GM21723 (cell line): Measurements from ENCODE around the gene GABRR1.
"Not testable (repeated sequence)": the region's sequence is repeated elsewhere in the genome, so short reads cannot be mapped to it uniquely, and the experiment has no call there.

Experiments
- ATAC-seq: cut with Tn5 transposase; IDR thresholded peaks from one replicate; pipeline ENCODE4 v1.9.1; 2021; ENCODE audit warnings: mild to moderate bottlenecking, moderate library complexity; ENCODE audit not compliant: unreplicated experiment

The GABRR1 gene

DNA sequence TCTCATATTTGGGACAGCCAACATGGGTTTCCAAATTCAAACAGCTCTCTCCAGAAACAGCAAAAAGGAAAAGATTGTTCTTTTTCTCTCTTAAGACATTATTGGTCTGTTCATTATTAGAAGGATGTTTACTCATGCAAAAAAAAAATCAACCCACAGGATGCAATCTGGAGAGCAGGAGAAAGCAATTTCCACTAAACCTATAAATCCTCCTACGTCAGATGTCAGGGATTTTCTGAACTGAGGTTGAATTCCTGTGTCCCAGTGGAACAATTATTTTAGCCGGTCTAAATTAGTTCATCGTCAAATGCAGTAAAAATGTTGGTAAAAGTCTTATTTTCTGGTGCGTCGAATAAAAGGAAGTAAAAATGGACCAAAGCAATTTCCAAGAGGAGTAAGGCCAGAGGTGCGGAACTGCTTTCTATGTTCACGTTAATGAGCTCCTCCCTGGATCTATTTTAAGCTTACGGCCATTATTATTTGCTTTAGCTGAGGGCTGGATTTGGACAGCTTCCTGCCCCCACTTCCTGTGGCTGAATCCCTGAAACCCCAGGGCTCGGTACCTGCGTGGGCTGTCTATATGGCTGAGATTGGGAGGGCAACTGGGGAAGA is at the start of gene GABRR1:
GABRR1 (minus strand) TSS at position 60 of the 612 bp plus-strand sequence; CDS start at position 24, 36 bp downstream.
- ATAC-seq, result no peak

DNA sequence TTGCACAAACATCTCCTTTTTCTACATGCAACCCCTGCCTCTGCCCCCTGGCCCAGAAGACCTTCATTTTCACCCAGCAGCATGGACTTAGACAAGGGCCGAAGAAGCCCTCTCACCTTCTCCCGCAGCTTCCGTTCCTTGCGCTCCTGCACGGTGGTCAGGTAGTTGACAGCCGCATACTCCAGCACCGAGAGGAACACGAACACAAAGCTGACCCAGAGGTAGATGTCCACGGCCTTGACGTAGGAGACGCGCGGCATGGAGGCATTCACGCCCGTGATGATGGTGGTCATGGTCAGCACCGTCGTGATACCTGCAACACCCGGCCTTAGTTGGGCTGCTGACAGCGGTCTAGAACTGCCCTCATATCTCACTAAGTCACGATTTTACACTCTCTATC is 47.1 kb upstream of the GABRR1 start:
- no peak for ATAC-seq

DNA sequence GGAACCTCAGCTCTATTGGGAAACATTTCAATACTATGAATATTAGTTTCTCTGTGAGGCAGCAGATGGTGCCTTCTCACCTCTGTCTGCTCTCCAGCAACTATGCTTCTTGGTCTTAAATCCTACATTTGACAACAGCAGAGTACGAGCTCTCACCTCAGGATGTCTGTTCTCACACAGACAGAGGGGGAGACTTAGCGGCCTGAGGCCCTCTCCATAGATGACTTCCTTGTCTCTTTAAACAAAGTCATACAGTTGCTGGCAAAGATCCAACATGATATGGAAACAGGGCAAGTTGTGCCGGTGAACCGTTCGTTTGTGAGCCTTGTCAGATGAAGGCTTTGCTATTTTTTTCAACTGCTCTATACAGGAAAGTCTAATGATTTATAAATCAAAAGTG is 43.7 kb upstream of the GABRR1 start:
- ATAC-seq, result no peak

DNA sequence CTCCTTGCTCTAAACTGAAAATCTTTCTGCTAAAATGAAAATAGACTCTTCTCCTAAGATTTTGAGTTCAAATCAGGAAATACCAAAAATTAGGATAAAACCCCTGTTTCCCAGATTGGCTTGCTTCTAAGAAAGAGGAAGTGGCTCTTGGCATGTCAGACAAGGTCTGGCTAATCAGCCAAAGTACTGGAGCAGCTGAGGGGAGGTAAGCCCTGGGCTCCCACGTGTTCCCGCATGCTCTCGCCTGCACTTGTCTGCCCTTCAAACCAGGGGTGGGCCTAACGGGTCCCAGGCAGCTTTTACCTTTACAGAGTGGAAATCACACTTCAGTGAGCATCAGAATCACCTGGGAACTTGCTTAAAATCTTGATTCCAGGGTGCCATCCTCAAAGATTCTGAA is 43.2 kb upstream of the GABRR1 start:
- ATAC-seq, result no peak

DNA sequence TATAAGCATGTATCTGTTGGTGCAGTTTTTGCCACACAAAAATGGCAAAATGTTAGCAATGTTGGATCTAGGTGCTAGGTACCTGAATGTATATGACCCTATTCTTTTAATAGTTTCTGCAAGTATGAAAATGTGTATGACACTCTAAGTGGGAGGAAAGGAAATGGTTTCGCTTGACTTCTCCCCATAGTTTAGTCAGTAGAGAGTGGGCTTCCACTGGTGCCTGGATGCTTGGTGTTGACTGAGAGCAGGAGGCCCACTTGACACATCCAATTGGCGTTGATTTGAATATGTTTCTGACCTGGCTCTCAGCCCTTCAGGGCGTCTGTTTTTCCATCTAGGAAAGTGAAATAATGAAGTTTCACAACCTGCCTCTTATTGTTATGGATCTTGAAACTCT is 41.8 kb upstream of the GABRR1 start:
- no peak for ATAC-seq

DNA sequence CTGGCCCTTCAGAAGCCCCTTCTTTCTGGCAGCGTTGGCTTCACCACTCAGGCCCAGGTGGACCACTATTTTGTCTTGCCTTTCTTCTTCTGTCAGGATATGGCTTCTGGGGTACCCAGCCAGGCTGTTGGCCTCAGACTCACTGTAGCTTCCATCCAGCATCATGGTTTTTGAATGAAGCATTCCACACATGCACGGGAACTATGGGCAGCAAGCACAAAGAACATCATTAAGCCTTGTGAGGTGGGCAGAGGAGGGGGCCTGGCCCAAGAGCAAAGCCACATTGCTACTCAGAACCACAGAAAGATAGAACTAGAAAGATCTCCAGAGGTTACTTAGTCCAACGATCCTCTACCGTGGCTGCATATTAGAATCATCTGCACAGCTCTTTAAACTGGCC is 40.6 kb upstream of the GABRR1 start:
- ATAC-seq, result no peak

DNA sequence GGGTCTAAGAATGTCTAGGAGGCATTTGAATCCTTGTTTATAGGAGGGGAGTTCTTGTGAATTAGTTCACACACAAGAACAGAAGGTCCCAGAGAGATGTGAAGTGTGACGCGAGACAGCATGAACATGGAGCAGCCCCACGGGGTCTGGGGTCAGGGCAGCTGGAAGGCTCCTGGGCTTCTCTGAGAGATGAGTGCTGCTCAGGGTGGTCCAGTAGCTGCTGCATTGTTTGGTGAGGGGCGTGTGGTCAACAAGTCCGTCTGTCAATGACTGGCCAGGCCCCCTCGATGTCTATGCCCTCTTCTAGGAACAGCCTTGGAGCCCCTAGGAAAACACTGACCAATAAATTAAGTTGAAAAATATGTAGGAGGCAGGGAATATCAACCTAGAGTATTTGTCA is 40.2 kb upstream of the GABRR1 start:
- no peak for ATAC-seq

DNA sequence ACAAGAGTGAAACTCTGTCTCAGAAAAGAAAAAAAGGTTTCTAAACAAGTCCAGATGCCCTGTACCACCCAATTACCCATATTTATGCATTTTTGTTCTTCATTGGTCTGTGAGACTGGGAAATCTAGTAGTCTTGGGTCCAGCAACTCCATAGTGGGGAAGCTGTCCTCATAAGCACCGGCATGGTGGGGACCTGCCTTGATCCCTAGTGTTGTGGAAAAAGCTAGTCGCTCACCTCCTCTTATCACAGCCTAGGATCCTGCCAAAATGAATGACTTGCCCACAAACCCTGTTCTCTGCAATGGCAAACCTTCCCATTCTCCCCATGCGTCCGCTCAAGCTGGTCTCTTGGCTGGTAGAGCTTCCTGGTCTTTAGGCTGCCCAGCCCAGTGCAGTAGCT is 38.3 kb upstream of the GABRR1 start:
- ATAC-seq, result no peak

DNA sequence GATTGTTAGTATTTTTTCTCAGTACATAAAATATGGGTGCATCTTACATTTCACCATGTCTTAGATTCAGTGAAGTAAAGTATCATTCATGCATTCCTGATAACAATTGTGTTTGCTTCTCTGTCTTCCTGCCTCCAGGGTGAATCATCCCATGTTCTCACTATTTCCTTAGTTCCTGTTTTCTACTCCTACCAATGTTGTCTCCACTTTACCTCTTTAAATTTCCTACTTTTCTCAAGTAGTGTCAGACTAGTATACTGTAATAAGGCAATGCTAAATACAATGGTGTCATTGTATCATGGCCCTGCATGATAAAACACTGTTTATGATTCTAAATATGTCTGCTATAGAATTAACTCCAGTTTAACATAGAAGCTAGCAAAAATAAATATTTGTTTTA is 37.4 kb upstream of the GABRR1 start:
- no peak for ATAC-seq

DNA sequence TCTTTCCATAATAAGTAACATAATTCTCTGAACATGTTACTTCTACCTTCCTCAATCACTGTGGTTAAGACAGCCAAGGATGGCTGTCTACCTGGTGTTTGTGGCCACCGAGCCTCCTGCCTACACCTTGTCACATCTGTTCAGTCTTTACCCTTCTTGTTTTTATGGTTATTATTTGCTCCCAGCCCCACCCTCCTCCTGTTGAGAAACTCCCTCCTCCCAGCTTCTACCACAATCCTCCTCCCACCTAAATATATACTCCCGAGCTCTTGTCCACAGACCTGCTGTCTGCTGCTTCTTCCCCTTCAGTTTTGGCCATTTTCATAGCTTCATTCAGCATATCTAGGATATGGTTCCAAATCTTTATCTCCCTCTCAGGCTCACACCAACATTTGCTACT is 35.7 kb upstream of the GABRR1 start:
- no peak for ATAC-seq

DNA sequence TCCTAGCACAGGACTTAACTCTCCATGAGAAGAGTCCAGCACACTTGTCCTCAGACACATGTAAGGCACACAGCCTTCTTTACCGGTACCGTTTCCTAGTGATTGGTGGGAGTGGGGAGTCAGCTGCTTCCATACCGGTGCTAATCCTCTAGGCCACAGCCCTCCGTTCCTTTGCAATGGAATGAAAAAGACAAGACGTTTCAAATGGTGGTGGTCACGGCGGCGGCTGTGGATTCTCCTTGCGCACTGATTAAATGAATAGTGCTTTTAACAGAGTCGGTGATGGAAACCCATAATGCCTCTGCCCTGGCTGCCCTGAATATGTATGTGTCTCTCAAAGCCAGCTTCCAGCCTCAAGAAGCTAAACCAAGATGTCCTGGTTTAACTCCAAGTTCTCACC is 34.8 kb upstream of the GABRR1 start:
- ATAC-seq, result no peak

DNA sequence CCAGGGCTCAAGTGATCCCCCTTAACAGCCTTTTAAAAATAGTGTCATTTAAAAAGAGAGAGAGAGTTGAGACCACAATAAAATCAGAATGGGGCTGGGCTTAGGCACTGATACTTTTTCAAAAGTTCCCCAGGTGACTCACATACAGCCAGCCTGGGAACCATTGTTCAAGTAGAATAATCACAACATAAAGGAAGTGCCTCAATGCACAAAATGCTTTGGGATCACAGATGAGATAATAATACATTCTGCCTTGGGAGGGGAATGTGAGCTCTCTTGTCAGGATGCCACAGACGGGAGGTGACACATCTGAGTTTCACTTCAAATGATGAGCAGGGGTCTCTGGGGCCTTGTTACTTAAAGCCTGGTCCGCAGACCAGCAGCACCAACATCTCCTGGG is 34.0 kb upstream of the GABRR1 start:
- no peak for ATAC-seq

DNA sequence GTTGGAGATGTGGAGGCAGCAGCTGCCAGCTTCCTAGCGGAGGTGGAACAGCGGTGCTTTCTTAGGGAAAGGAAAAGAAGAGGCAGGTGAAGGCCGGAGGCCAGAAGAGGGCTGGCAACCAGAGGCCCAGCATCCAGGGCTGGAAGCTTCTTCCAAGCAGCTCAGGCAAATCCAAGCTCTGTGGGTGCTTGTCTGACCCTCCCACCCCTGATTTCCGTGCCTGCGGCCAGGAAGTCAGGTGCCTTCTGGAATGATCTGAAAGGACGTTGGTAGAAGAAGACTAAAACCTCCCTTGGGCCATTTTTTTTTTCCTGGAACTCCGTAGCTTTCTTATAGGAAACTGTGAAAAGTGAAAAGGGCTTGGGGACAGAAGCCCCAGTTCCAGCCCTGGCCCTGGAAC is 33.1 kb upstream of the GABRR1 start:
- ATAC-seq, result no peak

DNA sequence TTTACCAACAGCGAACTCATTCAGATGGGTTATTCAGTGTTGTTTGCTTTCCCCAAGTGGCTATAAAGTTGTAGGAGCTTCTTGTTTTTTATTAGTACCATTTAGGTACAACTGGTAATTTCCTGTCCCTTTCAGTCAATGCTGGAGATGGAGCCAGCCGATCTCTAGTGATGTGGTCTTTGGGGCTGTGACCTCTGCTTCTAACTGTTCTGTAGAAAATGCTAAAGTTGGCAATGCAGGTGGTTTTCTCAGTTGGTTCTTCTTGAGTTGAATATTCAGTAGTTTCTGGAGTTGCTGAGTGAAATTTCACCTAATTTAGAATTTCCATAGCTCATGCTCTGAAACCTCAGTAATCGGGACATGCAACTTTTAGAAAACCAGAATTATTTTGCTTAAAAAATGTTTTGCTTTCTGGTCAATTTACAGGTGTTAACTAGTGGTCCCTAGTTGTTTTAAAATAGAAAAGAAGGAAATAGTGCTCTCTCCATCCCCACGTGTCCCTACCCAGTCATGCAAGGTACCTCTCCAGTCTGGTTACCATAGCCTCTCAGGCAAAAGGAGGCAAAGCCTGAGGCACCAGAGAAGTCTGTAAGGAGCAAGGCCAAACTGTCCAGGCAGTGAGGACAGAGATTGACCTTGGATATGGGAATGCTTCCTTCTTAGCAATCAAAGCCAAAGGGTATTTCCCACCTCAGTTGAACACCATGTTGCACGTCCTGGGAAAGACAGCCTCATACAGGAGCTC is 27.3 kb upstream of the GABRR1 start:
- peak; percentile 63 for ATAC-seq

DNA sequence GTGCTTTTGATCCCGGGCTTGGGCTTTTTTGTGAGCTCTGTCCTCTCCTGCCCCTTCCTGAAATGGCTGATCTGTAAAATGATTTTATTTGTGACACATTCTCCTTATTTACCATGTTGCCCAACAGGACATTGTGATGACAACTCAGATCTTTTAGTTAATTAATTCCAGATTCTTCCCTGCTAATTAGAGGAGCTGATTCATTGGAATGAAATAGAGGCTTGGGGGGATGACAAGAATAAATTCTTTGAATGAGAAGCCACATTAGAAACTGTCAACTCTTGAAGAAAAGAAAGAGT is 26.1 kb upstream of the GABRR1 start:
- ATAC-seq, result no peak

DNA sequence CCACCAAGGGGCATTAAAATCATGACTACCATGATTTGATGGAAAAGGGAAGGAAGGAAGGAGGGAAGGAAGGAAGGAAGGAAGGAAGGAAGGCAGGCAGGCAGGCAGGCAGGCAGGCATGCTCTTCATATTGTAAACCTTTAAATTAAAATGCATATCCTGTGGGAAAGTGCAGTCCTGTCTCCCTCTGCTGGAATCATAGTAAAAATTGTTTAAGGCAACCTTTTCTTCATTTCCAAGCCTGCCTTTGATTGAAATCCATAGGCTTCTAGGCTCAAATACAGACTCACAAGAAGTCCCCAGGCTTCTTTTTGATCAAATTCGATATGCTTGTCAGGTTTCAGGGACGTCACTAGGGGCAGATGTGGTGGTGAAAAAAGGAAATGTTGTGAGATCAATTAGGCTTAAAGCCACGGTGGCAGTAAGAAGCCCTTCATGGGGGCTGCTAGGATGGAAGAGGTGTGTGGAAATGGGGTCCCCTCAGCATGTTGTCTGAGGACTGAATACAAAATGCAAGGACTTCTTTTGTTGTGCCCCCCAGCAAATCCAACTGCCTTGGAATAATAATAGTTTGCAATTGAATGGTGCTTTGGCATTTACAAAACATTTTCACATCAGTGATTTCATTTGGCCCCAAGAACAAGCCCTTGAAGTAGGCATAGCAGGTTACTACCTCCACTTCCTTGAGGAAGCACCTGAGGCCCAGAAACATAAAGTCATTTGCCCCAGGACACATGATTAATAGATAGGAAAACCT is 25.6 kb upstream of the GABRR1 start:
- ATAC-seq, result no peak

DNA sequence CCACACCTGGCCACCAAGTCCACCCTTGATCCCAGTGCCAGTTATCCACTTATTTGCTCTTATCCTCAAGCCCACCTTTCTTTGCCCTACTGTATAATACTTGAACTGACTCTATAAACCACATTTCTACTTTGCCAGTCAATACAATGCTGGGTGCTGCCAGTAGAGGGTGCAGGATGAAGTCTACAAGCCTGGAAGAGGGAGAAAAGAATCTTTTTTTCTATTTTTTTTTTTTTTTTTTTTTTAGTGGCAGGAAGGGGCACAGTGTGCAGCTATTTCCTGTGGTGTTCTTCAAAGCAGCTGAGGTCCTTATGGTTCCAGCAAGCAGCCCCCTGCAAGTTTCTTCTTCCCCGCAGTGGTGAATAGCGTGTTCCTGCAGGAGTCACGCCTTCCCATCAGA is 22.2 kb upstream of the GABRR1 start:
- peak; percentile 50 for ATAC-seq

DNA sequence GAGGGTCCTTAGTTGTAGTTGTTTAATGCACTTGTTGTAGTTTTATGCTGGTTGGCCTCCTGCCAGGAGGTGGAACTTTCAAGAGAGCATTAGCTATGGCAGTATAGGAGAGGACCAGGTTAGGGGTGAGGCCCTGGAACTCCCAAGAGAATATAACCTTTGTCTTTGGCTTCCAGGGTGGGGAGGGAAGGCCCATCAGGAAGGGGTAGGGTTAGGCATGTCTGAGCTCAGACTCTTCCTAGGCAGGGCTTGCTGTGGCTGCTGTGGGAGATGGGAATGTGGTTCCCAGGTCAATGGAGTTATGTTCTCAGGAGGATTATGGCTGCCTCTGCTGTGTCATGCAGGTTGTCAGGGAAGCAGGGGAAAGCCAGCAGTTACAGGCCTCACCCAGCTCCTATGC is 20.0 kb upstream of the GABRR1 start:
- ATAC-seq, result no peak

DNA sequence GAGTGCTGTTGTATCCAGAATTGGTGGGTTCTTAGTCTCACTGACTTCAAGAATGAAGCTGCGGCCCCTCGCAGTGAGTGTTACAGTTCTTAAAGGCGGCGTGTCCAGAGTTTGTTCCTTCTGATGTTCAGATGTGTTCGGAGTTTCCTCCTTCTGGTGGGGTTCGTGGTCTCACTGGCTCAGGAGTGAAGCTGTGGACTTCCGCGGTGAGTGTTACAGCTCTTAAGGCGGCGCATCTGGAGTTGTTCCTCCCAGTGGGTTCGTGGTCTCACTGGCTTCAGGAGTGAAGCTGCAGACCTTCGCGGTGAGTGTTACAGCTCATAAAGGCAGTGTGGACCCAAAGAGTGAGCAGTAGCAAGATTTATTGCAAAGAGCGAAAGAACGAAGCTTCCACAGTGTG is 16.4 kb upstream of the GABRR1 start:
- ATAC-seq, result not testable (repeated sequence)

DNA sequence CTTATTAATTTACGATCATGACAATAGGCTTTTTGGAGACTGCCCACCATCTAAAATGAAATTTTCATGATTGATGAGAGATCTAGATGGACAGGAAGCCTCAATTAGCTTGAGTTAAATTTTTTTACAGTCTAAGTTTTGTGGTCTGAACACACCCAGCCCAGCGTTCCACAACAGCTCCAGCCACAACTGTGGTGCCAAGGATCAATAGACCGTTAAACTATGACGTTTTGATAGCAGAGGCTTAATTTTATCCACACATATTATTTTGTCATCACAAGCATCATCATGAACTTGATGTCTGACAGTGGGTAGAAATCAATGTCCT is 5.5 kb upstream of the GABRR1 start:
- no peak for ATAC-seq

DNA sequence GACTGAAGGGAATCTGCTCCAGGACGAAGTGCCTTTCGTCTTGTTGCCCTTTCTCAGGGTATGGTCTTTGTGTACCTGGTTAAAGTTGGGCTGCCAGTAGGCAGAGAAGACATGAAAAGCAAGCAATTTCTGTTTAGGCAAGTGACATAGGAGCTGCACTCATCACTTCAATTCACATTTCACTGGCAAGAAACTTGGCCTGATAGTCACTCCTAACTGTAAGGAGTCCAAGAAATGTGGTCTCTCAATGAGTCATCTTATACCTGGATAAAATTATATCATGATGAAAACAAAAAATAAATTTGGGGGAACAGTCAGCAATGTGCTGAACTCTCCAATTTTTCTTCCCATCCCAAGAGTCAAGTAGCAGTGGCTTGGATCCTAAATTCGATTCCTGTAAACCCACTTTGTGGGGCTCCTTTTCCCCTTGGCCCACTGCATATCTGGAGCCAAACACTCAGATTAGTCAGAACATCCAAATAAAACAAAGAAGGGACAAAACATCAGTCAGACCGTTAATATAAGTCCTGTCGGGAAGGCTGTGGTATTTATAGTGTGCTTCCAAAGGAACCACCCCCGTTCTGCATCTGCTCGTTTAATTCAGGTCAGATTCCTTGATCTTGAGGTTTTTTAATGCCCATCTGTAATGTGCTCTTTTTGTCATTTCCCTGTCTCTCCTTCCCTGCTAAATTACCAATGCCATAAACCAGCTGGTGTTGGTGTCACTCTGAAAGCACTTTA is 5.0 kb upstream of the GABRR1 start:
- ATAC-seq, result no peak

DNA sequence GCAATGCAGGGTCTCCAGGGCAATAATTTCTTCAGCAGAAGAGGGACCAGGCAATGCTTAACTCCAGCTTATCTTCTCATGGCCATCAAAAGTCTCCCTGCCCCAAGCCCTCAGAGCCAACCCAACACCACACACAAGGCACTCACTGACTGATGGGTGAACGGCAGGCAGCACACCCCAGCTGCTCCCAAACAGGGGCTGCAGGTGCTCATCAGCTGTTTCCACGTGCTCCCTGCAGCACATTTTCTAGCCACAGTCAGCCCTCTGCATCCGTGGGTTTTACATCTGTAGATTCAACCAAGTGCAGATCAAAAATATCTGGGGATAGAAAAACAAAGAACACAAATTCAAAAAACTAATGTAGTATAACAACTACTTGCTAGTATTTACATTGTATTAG is 4.0 kb upstream of the GABRR1 start:
- no peak for ATAC-seq
